Caco-2 (cell line): ENCODE results near the gene GTF2A1. TPM values are rescaled to one million over a fixed set of nuclear protein-coding genes. Genes with fewer than 3 reads are reported as not detected.

ENCODE experiments used
- BruUV-seq: library from RNA; stranded (reverse); fragments of 400-500 nt; replicated peaks from 2 replicates; lab custom pipeline; 2021; lab: Mats Ljungman, UMichigan
- CTCF ChIA-PET: fragments of 300-600 bp; sonication (Branson Sonifier 250); formaldehyde crosslinking; loops from one replicate; lab custom pipeline; 2022; ENCODE audit warnings: antibody characterized with exemption; lab: Charles Lee
- POLR2A ChIA-PET: fragments of 300-600 bp; sonication (Branson Sonifier 250); formaldehyde crosslinking; loops from one replicate; lab custom pipeline; 2022; ENCODE audit warnings: antibody characterized with exemption; lab: Charles Lee
- DNase-seq, 2 experiments: peaks; one replicate each; pipeline versions ENCODE4 v3.0.0 to v3.0.0-alpha.2; 2020 to 2022
- H3K27me3 ChIP-seq: replicated peaks from 2 replicates; pipeline ENCODE4 v1.6.0; 2011; ENCODE audit warnings: low read length; ENCODE audit not compliant: control insufficient read depth, insufficient read depth
- H3K36me3 ChIP-seq: 2 replicates; pipeline ENCODE4 v1.5.1; 2011; ENCODE audit warnings: low read length; ENCODE audit not compliant: control insufficient read depth, insufficient read depth
- H3K4me1 ChIP-seq: fragments of 250-450 bp; sonication (Bioruptor Pico); 2 replicates; pipeline ENCODE4 v1.5.1; 2020; ENCODE audit warnings: mild to moderate bottlenecking
- H3K4me3 ChIP-seq: 2 replicates; pipeline ENCODE4 v1.5.1; 2011; ENCODE audit warnings: low read depth, mild to moderate bottlenecking, control low read depth, low read length
- H3K9me3 ChIP-seq: fragments of 250-450 bp; sonication (Bioruptor Pico); 2 replicates; pipeline ENCODE4 v1.5.1; 2020; ENCODE audit warnings: mild to moderate bottlenecking, moderate library complexity
- H3K27ac Mint-ChIP-seq: one replicate; pipeline ENCODE4 v1.8.0; 2022; ENCODE audit warnings: mixed read lengths; ENCODE audit not compliant: unreplicated experiment
- H3K27me3 Mint-ChIP-seq: one replicate; pipeline ENCODE4 v1.8.0; 2022; ENCODE audit warnings: mixed read lengths; ENCODE audit not compliant: insufficient read depth, unreplicated experiment
- H3K36me3 Mint-ChIP-seq: one replicate; pipeline ENCODE4 v1.8.0; 2022; ENCODE audit warnings: mild to moderate bottlenecking, mixed read lengths; ENCODE audit not compliant: insufficient read depth, unreplicated experiment
- H3K4me1 Mint-ChIP-seq: one replicate; pipeline ENCODE4 v1.8.0; 2022; ENCODE audit warnings: low read depth, mixed read lengths; ENCODE audit not compliant: unreplicated experiment
- H3K4me3 Mint-ChIP-seq: one replicate; pipeline ENCODE4 v1.8.0; 2022; ENCODE audit warnings: mild to moderate bottlenecking, moderate library complexity, mixed read lengths; ENCODE audit not compliant: unreplicated experiment
- H3K9me3 Mint-ChIP-seq: one replicate; pipeline ENCODE4 v1.8.0; 2022; ENCODE audit warnings: mixed read lengths; ENCODE audit not compliant: unreplicated experiment
- CTCF ChIP-seq, 2 experiments: fragments of 200-600 bp in 1 of 2; IDR thresholded peaks; 1 replicate in 1 of 2; 2 replicates in 1 of 2; pipeline versions ENCODE4 v1.5.1 to v1.8.0; 2011 to 2022; ENCODE audit warnings: antibody characterized with exemption in 1 of 2, control low read depth in 1 of 2, inconsistent platforms in 1 of 2, low read depth in 1 of 2, low read length in 1 of 2, mild to moderate bottlenecking in 1 of 2, moderate library complexity in 1 of 2; ENCODE audit not compliant: insufficient read depth in 1 of 2, severe bottlenecking in 1 of 2, unreplicated experiment in 1 of 2
- intact Hi-C: fragments of 100-400 bp; cut with micrococcal nuclease; formaldehyde crosslinking; loops from one replicate; pipeline ENCODE4 v1.10.0; 2022; ENCODE audit not compliant: unreplicated experiment
- total RNA-seq: library from RNA; stranded (reverse); gene quantifications from 2 replicates; pipeline ENCODE4 v1.2.3, GENCODE V29; 2022

GTF2A1 gene
- total RNA-seq, 1 experiment from 2014 or later: 42.7 TPM

DNA sequence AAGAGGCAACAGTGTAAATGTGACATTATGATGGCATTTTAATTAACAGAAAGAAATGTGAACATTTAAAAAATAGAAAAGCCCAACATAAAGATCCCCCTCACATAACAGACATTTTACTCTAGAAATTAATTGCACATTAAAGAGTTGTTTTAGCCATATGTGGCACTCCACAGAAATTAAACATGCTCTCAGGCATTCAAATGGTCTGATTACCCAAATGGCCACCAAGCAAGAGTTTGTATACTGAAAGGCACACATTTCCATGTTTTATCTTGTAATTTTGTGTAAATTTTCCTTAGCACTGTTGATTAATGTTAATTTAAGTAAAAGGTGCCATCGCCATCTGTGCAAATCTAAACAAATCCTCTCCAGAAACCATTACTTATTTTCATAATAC, 43.5 kb downstream of the GTF2A1 start:
- POLR2A ChIA-PET: no interaction called here
- no peak for TF ChIP-seq CTCF (IDR thresholded peaks at IDR 0.05; ENCODE audit: insufficient read depth in 1 of 2, low read depth in 1 of 2, low read length in 1 of 2, severe bottlenecking in 1 of 2, unreplicated experiment in 1 of 2)
- BruUV-seq: no TSS peak
- Mint-ChIP-seq H3K4me1 (peaks cover 2% of the 10 kb centered on the region), H3K27me3 (no peaks in the 10 kb centered on the region), H3K4me3 (no peak overlapping the region), H3K36me3 (peaks cover 24% of the 10 kb centered on the region), H3K9me3 (no peaks in the 10 kb centered on the region), H3K27ac (no peak overlapping the region)
- no peak for DNase-seq
- Histone ChIP-seq H3K36me3 (no peaks in the 10 kb centered on the region), H3K4me3 (no peak overlapping the region), H3K4me1 (peaks cover 11% of the 10 kb centered on the region), H3K9me3 (no peaks in the 10 kb centered on the region), H3K27me3 (no peaks in the 10 kb centered on the region)
- intact Hi-C loops: no loop called here
- CTCF ChIA-PET: no interaction called here

DNA sequence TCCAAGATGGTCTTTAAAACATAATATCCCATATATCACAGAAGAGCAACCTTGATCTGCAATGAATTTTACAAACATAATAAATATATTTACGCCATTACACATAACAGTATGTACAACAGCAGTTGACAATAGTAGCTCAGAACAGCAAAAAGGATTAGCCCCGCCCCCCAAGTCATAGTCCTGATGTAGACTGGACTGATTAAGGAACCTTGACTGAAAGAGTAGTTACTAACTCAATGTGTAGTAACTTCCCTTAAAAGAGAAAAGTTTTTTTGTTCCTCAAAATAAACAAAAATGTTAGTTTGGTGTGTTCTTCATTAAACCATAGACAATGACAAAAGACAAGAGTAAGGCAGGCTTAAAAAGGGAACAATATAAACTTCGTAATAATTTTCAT, 44.5 kb downstream of the GTF2A1 start:
- Mint-ChIP-seq H3K36me3 (peaks cover 18% of the 10 kb centered on the region), H3K4me1 (no peaks in the 10 kb centered on the region), H3K27ac (no peak overlapping the region), H3K4me3 (no peak overlapping the region), H3K9me3 (no peaks in the 10 kb centered on the region), H3K27me3 (no peaks in the 10 kb centered on the region)
- ChIA-PET CTCF (no interaction called here), POLR2A (no interaction called here)
- no peaks in the 10 kb centered on the region for H3K36me3 ChIP-seq
- no peaks in the 10 kb centered on the region for H3K27me3 ChIP-seq
- peaks cover under 1% of the 10 kb centered on the region; the same call in 1 of the 2 replicates for H3K4me1 ChIP-seq
- no peak overlapping the region for H3K4me3 ChIP-seq
- H3K9me3 ChIP-seq: no peaks in the 10 kb centered on the region
- no peak for DNase-seq
- TF ChIP-seq CTCF (IDR thresholded peaks at IDR 0.05; ENCODE audit: insufficient read depth in 1 of 2, low read depth in 1 of 2, low read length in 1 of 2, severe bottlenecking in 1 of 2, unreplicated experiment in 1 of 2): no peak
- BruUV-seq: no TSS peak
- intact Hi-C loops: no loop called here

DNA sequence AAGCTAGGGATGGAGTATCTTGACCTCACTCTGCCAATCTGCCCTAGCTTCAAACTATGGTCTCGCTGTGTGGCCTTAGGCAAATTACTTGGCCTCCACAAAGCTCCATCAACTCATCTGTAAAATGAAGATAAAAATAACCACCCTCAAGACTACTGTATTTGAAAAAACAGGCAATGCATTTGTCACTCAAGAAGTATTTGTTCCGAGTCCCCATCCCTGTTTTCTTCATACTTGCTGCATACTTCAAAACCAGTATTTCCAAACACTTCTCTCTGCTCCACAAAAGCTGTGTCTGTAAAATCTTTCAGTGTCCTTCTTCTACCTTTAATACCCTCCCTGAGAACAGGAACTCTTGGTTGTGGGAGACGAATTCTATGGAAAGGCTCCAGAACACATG, 47.9 kb downstream of the GTF2A1 start:
- ChIA-PET CTCF (no interaction called here), POLR2A (no interaction called here)
- no peak for TF ChIP-seq CTCF (IDR thresholded peaks at IDR 0.05; ENCODE audit: insufficient read depth in 1 of 2, low read depth in 1 of 2, low read length in 1 of 2, severe bottlenecking in 1 of 2, unreplicated experiment in 1 of 2)
- Mint-ChIP-seq H3K36me3 (peaks cover 6% of the 10 kb centered on the region), H3K9me3 (no peaks in the 10 kb centered on the region), H3K4me3 (no peak overlapping the region), H3K27ac (no peak overlapping the region), H3K4me1 (no peaks in the 10 kb centered on the region), H3K27me3 (no peaks in the 10 kb centered on the region)
- no TSS peak for BruUV-seq
- Histone ChIP-seq H3K27me3 (no peaks in the 10 kb centered on the region), H3K4me3 (no peak overlapping the region), H3K36me3 (no peaks in the 10 kb centered on the region), H3K9me3 (no peaks in the 10 kb centered on the region), H3K4me1 (no peaks in the 10 kb centered on the region)
- intact Hi-C loops: no loop called here
- DNase-seq: no peak
